Loucy (cell line): ENCODE results near the gene OSBP.

ENCODE experiments used
- H2AFZ ChIP-seq: fragments of 200-600 bp; sonication (generic); 2 replicates; pipeline ENCODE4 v1.6.0; 2016; ENCODE audit warnings: antibody characterized with exemption, mild to moderate bottlenecking, low read length, moderate library complexity
- H3F3A ChIP-seq: fragments of 200-600 bp; 2 replicates; pipeline ENCODE4 v1.6.0; 2016; ENCODE audit warnings: antibody characterized with exemption, low read depth, mild to moderate bottlenecking
- H3K27me3 ChIP-seq: fragments of 200-600 bp; sonication (generic); 2 replicates; pipeline ENCODE4 v1.6.1; 2014; ENCODE audit warnings: low read length, mild to moderate bottlenecking; ENCODE audit not compliant: insufficient read depth, poor library complexity, severe bottlenecking
- H3K36me3 ChIP-seq: fragments of 200-600 bp; sonication (generic); 2 replicates; pipeline ENCODE4 v1.6.1; 2016; ENCODE audit warnings: low read length; ENCODE audit not compliant: insufficient read depth
- H3K4me1 ChIP-seq: fragments of 200-600 bp; sonication (generic); 2 replicates; pipeline ENCODE4 v1.5.1; 2014; ENCODE audit warnings: low read length, mild to moderate bottlenecking; ENCODE audit not compliant: insufficient read depth, poor library complexity, severe bottlenecking
- H3K4me2 ChIP-seq: fragments of 200-600 bp; sonication (generic); 2 replicates; pipeline ENCODE4 v1.6.0; 2014; ENCODE audit warnings: antibody characterized with exemption, low read length, low read depth, mild to moderate bottlenecking; ENCODE audit not compliant: poor library complexity, severe bottlenecking
- H3K4me3 ChIP-seq: fragments of 200-600 bp; sonication (generic); 2 replicates; pipeline ENCODE4 v1.5.1; 2014; ENCODE audit warnings: low read length, mild to moderate bottlenecking, mixed read lengths; ENCODE audit not compliant: poor library complexity, severe bottlenecking
- H3K79me2 ChIP-seq: fragments of 200-600 bp; sonication (generic); 2 replicates; pipeline ENCODE4 v1.6.1; 2014; ENCODE audit warnings: low read length; ENCODE audit not compliant: insufficient read depth
- H3K9ac ChIP-seq: fragments of 200-600 bp; sonication (generic); 2 replicates; pipeline ENCODE4 v1.6.0; 2014; ENCODE audit warnings: mild to moderate bottlenecking, low read depth, low read length, moderate library complexity; ENCODE audit not compliant: poor library complexity, severe bottlenecking
- H3K9me2 ChIP-seq: fragments of 200-600 bp; sonication (generic); replicated peaks from 2 replicates; pipeline ENCODE4 v1.6.1; 2016; ENCODE audit warnings: low read depth, low read length, mixed read lengths
- H3K9me3 ChIP-seq: fragments of 200-600 bp; sonication (generic); 2 replicates; pipeline ENCODE4 v1.6.1; 2014; ENCODE audit warnings: mild to moderate bottlenecking, antibody characterized with exemption, low read length, low read depth; ENCODE audit not compliant: insufficient read depth
- H4K20me1 ChIP-seq: fragments of 200-600 bp; sonication (generic); 2 replicates; pipeline ENCODE4 v1.6.0; 2014; ENCODE audit warnings: antibody characterized with exemption, low read length, mild to moderate bottlenecking; ENCODE audit not compliant: insufficient read depth, poor library complexity, severe bottlenecking
- EZH2phosphoT487 ChIP-seq: fragments of 200-600 bp; IDR thresholded peaks from 2 replicates; pipeline ENCODE4 v1.6.1; 2018; ENCODE audit warnings: antibody characterized with exemption, mild to moderate bottlenecking, moderate library complexity, borderline replicate concordance
- TF ChIP-seq, protein P1 (sequence below): fragments of 200-600 bp; sonication (generic); conservative IDR thresholded peaks from 2 replicates; pipeline ENCODE4 v1.5.1; 2014; ENCODE audit warnings: mild to moderate bottlenecking, antibody characterized with exemption, low read length

Gene OSBP

DNA sequence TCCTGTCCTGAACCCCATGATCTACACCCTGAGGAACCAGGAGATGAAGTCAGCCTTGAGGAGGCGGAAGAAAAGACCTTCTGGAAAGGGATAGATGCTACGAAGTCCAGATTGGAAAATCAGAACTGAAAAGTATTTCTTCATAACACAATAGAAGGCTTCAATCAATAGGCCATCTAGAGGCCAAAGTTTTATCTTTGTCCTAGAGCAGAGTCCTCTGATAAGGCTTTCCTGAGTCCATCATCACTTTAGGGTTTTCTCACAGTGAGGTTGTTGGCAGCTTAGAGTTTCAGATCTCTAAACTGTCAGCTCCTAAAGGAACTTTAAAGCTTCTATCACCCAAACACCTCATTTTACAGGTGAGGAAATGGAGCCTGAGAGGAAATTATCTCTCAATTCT lies 83.0 kb downstream of the OSBP start:
- H3K9me3 ChIP-seq, result no peaks in the 10 kb centered on the region
- no peak overlapping the region for H3K9ac ChIP-seq
- H3F3A ChIP-seq, result no peaks in the 10 kb centered on the region
- H2AFZ ChIP-seq, result 0 out of 2 replicates have a peak overlapping the region, but pooled peaks have one; percentile 52
- H3K4me1 ChIP-seq, result no peaks in the 10 kb centered on the region
- no peaks in the 10 kb centered on the region for H3K36me3 ChIP-seq
- no peaks in the 10 kb centered on the region for H3K9me2 ChIP-seq
- TF ChIP-seq, protein P1, sequence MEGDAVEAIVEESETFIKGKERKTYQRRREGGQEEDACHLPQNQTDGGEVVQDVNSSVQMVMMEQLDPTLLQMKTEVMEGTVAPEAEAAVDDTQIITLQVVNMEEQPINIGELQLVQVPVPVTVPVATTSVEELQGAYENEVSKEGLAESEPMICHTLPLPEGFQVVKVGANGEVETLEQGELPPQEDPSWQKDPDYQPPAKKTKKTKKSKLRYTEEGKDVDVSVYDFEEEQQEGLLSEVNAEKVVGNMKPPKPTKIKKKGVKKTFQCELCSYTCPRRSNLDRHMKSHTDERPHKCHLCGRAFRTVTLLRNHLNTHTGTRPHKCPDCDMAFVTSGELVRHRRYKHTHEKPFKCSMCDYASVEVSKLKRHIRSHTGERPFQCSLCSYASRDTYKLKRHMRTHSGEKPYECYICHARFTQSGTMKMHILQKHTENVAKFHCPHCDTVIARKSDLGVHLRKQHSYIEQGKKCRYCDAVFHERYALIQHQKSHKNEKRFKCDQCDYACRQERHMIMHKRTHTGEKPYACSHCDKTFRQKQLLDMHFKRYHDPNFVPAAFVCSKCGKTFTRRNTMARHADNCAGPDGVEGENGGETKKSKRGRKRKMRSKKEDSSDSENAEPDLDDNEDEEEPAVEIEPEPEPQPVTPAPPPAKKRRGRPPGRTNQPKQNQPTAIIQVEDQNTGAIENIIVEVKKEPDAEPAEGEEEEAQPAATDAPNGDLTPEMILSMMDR, result 0 out of 2 replicates have a peak, but pooled peaks have one; percentile 12
- TF ChIP-seq EZH2phosphoT487, result no peak
- no peak overlapping the region for H3K4me3 ChIP-seq
- no peaks in the 10 kb centered on the region for H3K27me3 ChIP-seq
- no peaks in the 10 kb centered on the region for H4K20me1 ChIP-seq
- no peaks in the 10 kb centered on the region for H3K79me2 ChIP-seq
- no peak overlapping the region for H3K4me2 ChIP-seq

DNA sequence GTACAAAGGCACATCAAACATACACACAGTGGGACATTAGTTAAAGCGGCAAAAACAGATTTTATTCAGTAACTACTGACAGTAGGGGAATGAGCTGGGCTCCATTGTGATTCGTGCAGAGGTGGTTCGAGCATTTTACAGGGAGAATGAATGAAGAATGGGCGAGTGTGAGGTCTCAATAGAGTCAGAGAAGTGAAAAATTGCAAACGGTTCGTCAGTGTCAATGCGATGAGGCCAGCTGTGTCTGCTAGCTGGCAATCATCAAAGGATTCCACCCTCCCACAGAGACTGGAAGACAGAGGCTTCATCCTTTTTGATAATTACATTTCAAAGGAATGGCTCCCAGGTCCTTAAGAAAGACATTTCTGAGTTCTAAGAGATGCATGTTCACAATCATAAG lies 86.9 kb downstream of the OSBP start:
- no peaks in the 10 kb centered on the region for H3K27me3 ChIP-seq
- no peaks in the 10 kb centered on the region for H3K9me3 ChIP-seq

More for the DNA sequence above, 86.9 kb downstream of the OSBP start:
- Histone ChIP-seq H3K4me1 (no peaks in the 10 kb centered on the region), H3K4me3 (no peak overlapping the region), H2AFZ (peak overlapping the region; percentile 55; the same call in 1 of the 2 replicates), H3K79me2 (no peaks in the 10 kb centered on the region), H4K20me1 (no peaks in the 10 kb centered on the region), H3K9me2 (no peaks in the 10 kb centered on the region), H3K4me2 (no peak overlapping the region), H3F3A (no peaks in the 10 kb centered on the region), H3K36me3 (no peaks in the 10 kb centered on the region), H3K9ac (no peak overlapping the region)
- TF ChIP-seq, protein P1, result no peak
- no peak for TF ChIP-seq EZH2phosphoT487
